Measurements from ENCODE around the gene S1PR4.

DNA sequence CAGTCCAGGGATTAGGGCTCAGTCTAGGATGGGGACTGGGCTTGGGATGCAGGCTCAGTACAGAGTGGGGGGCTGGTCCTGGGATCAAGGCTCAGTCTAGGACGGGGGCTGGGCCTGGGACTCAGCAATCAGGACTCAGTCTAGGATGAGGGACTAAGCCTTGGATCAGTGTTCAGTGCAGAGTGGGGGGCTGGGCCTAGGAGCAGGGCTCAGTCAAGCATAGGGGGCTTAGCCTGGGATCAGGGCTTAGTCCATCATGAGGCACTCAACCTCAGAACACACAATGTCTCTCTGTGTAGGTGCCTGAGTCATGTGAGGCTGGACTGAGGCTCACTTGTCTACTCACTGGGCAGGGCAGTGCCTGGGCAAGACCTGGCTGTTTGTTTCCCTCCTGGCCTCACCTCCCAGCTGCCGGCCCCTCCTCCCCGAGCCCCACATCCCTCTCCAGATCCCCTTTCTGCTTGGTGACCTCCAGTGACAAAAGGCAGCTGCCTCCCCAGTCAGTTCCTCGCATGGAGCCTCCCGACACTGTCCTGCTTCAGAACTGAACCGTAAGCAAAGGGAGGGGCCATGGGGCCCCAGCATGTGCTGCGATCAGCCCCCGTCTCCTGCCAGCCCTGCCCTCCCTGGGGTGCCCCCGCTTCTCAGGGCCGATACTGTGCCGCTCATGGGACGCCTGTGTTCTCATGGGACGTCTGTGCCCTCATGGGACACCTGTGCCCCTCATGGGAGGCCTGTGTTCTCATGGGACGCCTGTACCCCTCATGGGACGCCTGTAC lies 6.5 kb upstream of the S1PR4 start:
- TF ChIP-seq TAF15 (IDR thresholded peaks at IDR 0.05; ENCODE audit: low read depth, low read length, poor library complexity, severe bottlenecking) (no peak), ZNF354B (CRISPR knock-in tag; IDR thresholded peaks at IDR 0.05) (no peak)
- TF ChIP-seq, protein P1, sequence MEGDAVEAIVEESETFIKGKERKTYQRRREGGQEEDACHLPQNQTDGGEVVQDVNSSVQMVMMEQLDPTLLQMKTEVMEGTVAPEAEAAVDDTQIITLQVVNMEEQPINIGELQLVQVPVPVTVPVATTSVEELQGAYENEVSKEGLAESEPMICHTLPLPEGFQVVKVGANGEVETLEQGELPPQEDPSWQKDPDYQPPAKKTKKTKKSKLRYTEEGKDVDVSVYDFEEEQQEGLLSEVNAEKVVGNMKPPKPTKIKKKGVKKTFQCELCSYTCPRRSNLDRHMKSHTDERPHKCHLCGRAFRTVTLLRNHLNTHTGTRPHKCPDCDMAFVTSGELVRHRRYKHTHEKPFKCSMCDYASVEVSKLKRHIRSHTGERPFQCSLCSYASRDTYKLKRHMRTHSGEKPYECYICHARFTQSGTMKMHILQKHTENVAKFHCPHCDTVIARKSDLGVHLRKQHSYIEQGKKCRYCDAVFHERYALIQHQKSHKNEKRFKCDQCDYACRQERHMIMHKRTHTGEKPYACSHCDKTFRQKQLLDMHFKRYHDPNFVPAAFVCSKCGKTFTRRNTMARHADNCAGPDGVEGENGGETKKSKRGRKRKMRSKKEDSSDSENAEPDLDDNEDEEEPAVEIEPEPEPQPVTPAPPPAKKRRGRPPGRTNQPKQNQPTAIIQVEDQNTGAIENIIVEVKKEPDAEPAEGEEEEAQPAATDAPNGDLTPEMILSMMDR (CRISPR knock-in tag; IDR thresholded peaks at IDR 0.05): no peak

Data from HepG2 (cell line).